Stimulated activated memory B cell treated with anti-CD40 and anti-IgM and Interleukin-4, amounts not matched to agents 10 μg/mL and 1 μg/mL and 100 μg/mL, for 72 hours (primary cell): ENCODE data around the gene PDGFB.

Experiments
- ATAC-seq: fragments of 150-1000 bp; cut with Tn5 transposase; 2 replicates; pipeline ENCODE4 v1.10.0; 2021
- H3K27ac Mint-ChIP-seq: one replicate; pipeline ENCODE4 v1.8.0; 2022; ENCODE audit warnings: mild to moderate bottlenecking, mixed read lengths
- H3K27me3 Mint-ChIP-seq: one replicate; pipeline ENCODE4 v1.8.0; 2022; ENCODE audit warnings: mixed read lengths
- H3K36me3 Mint-ChIP-seq: one replicate; pipeline ENCODE4 v1.8.0; 2022; ENCODE audit warnings: mixed read lengths
- H3K4me1 Mint-ChIP-seq: one replicate; pipeline ENCODE4 v1.8.0; 2022; ENCODE audit warnings: mixed read lengths
- H3K4me3 Mint-ChIP-seq: one replicate; pipeline ENCODE4 v1.8.0; 2022; ENCODE audit warnings: mild to moderate bottlenecking, moderate library complexity, mixed read lengths
- H3K9me3 Mint-ChIP-seq: one replicate; pipeline ENCODE4 v1.8.0; 2022; ENCODE audit warnings: mixed read lengths

Gene PDGFB

DNA sequence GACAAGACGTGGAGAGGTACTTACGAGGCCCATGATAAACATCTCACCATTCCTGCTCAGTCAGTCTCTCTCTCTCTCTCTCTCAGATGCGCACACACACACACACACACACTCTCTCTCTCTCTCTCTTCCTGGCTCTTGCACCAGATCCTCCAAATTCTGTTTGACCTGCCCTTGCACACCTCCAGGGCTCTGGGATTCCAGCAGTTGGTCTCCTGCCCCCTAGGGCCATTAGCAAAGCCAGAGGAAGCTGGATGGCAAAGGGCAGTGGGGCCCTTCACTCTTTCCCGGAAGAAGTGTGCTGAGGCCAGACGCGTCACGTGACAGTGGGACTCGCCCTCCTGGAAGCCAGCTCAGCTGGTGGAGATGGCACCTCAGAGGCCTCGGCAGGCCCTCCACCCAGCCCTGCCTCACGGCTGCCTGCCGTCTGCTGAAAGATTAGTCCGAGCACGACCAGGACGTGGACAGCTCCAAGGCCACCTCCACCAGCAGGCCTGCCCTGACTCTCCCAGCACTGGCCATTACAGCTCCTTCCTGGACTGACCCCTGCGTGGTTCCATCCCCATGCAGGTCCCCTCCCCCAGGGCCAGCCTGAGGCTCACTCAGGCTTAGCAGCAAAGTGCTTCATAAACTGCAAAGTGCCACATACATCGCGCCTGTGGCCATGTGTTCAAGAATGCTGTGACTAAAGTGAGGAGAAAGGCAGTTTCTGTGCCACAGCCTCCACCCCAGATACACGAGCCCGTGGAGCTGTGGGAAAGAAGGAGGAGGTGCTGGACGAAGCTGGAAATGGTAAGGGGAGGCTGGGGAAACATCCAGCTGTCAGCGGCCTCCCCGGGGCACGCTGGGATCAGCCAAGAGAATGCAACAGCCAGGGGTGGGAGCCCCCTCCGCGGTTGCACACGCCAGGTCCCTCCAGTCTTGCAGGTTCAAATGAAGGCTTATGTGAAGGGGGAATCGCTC is 3.7 kb downstream of the PDGFB start:
- peak overlapping the region; percentile 76 for H3K4me3 Mint-ChIP-seq
- H3K4me1 Mint-ChIP-seq: peaks cover 78% of the 10 kb centered on the region
- H3K27ac Mint-ChIP-seq: peak overlapping the region; percentile 56
- H3K9me3 Mint-ChIP-seq: no peaks in the 10 kb centered on the region
- H3K27me3 Mint-ChIP-seq: peaks cover 93% of the 10 kb centered on the region
- no peaks in the 10 kb centered on the region for H3K36me3 Mint-ChIP-seq
- ATAC-seq: no peak

DNA sequence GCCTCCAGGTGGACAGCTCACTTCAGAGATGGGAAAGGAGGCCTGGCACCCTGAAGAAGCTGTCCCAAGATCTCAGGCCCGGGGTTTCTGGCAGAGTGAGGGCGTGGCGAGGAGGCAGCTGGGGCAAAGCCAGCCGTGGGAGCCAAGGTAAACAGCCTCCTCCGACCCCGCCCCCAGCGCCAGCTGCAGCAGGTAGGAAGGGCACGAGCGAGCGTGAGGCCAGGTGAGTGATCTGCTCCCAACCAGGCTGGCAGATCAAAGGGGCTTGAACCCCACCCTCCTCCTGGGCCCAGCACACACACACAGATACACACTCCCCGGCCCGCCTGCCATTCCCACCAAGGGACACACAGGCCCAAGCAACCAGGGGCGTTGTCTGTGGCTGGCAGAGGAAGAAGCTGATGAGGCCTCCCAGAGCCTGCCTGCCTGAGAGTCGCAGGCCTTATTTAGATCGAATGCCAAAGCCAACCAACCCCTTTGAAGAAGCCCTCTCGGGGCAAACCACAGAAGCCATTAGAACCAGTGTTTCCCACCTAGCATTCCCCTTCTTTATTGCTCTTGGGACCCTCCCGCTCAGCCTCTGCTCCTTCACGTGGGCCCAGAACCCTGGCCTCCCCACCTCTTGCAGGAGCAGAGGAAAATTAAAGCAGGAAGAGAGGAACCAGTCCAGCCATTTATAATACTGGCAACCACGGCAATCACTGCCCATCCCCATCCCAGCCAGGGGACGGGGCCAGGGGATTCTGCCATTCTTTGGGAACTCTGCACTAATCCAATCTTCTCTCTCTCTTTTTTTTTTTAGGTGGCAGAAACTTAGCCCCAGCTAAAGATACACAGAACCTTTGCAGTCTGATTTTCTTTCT is 5.0 kb downstream of the PDGFB start:
- H3K9me3 Mint-ChIP-seq: no peaks in the 10 kb centered on the region
- no peak overlapping the region for H3K27ac Mint-ChIP-seq
- no peak for ATAC-seq
- peaks cover 93% of the 10 kb centered on the region for H3K27me3 Mint-ChIP-seq
- no peak overlapping the region for H3K4me3 Mint-ChIP-seq
- H3K36me3 Mint-ChIP-seq: no peaks in the 10 kb centered on the region
- H3K4me1 Mint-ChIP-seq: peaks cover 78% of the 10 kb centered on the region

DNA sequence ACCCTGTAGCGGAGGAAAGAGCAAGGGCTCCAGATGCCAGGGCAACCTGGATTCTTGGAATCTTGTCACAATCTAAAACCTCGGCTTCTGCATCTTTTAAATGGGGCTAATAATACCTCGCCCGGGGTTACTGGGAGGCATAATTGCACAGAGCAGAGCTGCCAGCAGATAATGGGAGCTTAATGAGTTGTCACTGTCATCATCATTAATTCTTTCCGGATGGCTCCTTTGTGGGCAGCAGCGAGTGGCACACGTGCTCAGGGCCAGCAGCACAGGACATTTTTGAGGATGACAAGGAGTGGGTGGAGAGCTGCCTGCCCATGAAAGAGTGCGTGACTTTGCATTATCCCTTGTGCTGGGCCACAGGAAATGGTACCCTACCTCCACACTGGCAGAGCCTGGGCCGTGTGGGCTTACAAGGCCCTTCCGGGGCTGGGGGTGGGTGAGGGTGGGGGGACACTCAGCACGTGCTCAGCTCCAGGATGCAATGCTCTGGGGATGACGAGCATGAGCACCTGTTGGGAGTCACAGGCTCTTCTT is 5.7 kb downstream of the PDGFB start:
- Mint-ChIP-seq H3K36me3 (no peaks in the 10 kb centered on the region), H3K9me3 (no peaks in the 10 kb centered on the region), H3K4me3 (no peak overlapping the region), H3K27me3 (peaks cover 95% of the 10 kb centered on the region), H3K4me1 (peaks cover 82% of the 10 kb centered on the region), H3K27ac (no peak overlapping the region)
- ATAC-seq: no peak

DNA sequence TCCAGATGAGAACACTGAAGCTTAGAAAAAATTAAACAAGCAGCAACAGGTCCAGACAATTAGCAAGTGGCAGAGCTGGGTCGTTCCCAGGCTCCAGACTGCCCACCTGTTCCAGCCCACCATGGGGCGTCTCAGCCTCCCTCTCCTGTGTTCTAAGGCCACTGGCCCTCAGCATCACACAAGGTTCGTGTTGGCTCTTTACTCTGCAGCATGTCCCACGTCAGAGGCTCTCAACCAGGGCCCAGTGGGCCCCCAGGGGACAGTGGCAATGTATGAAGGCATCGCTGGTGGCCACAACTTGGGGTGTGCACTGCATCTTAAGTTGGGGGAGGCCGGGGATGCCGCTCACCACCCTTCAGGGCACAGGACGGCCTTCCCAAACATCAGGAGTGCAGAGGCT is 6.2 kb downstream of the PDGFB start:
- H3K27me3 Mint-ChIP-seq: peaks cover 95% of the 10 kb centered on the region
- H3K36me3 Mint-ChIP-seq: no peaks in the 10 kb centered on the region
- H3K27ac Mint-ChIP-seq: no peak overlapping the region
- no peak for ATAC-seq
- H3K4me1 Mint-ChIP-seq: peaks cover 84% of the 10 kb centered on the region
- H3K9me3 Mint-ChIP-seq: no peaks in the 10 kb centered on the region
- H3K4me3 Mint-ChIP-seq: no peak overlapping the region

DNA sequence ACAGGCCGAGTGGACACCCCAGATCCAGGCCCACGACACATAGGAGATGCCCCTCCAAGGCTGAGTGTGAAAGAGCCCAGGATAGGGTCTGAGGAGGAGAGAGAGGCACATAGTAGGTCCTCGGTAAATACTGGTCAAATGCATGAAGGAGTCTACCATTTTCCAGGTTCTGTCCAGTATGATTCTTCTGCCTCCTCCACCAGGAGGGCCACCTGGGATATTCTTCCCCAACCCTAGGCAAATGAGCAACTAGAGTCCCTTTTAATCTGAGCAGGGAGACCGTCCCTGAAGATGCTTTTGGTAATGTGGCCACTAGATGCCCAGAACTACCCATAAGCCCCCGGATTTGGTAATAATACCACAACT is 6.7 kb downstream of the PDGFB start:
- H3K36me3 Mint-ChIP-seq: no peaks in the 10 kb centered on the region
- no peak for ATAC-seq
- H3K9me3 Mint-ChIP-seq: no peaks in the 10 kb centered on the region
- H3K27me3 Mint-ChIP-seq: peaks cover 95% of the 10 kb centered on the region
- no peak overlapping the region for H3K4me3 Mint-ChIP-seq
- peaks cover 84% of the 10 kb centered on the region for H3K4me1 Mint-ChIP-seq
- no peak overlapping the region for H3K27ac Mint-ChIP-seq

DNA sequence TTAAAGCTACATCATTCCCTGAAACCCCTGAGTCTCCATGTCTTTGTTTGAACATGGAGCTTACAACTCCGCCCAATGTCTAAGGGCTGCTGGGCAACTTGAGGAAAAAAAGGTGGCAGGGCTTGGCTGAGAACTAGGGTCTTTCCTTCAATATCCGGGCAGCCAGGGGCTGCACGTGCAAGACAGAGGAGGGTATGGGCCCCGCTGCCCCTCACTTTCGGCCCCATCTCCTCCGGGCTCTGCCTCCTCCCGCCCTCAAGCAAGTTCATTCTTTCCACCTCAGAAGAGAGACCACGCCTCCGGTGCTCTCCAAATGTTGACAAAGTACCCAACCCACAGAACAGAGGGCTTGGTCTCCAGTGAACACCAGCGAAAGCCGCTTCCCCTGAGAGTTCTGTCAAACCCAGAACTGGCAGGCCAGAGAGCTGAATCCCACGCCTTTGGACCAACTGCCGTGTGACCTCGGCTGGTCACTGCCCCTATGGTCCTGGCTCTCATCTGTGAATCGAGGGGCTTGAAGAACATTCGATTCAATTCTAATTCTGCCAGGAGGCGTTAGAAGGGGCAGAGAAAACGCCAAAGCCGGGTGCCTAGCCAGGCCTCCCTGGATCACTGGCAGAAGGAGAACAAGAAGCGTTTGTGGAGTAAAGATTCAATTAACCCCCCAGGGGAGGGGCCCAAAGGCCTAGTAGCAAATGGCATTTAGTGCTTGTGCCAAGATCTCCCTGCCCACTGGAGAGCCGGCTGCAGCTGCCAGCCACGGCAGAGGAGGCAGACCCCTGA is 7.3 kb downstream of the PDGFB start:
- H3K36me3 Mint-ChIP-seq: no peaks in the 10 kb centered on the region
- H3K4me3 Mint-ChIP-seq: peak overlapping the region; percentile 34
- H3K27me3 Mint-ChIP-seq: peaks cover 95% of the 10 kb centered on the region
- H3K4me1 Mint-ChIP-seq: peaks cover 85% of the 10 kb centered on the region
- H3K27ac Mint-ChIP-seq: no peak overlapping the region
- H3K9me3 Mint-ChIP-seq: no peaks in the 10 kb centered on the region
- peak; percentile 17 for ATAC-seq

DNA sequence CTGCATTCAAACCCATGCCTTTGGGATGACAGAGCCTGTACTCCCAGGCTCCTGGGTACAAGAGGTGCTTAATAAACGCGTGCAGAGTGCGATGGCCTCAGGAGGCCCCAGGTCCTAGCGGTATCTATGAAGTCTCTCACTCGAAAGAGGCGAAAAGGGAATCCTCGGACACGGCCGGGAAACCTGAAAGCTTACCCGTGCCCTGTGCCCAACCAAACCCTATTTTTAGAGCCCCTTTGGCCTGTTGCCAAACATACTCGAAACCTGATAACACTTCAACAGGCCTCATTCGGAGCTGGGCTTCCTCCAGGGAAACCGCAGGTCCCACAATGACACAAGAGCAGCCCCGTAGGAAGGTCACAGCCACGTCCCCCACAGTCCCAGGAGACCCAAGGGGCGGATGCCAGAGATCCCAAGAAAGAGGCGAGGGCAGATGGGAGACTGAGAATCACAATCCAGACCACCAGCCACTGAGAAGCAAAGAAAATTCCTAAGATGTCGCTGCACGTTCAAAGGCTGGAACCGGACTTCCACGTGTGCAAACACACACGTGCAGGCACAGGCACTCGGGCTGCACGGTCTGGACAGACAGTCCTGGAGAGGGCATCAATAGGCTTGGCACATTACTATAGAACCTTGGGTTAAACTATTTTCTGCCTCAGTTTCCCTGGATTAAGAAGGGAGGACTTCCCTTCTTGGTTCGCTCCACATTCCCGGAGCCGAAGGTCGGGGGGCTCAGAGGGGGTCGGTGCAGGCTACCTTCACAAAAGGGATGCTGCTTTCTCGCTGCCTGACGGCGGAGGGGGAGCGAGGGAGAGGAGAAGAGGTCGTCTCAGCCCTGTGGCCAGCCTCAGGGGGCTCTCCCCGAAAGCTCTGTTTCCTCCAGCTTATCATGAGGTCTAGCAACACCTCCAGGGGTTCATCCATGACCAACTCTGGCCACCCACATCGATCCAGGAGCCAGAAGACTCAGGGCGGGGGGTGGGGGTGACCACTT is 8.2 kb downstream of the PDGFB start:
- H3K4me3 Mint-ChIP-seq: peak overlapping the region; percentile 8
- peak; percentile 83 for ATAC-seq
- H3K4me1 Mint-ChIP-seq: peaks cover 81% of the 10 kb centered on the region
- no peaks in the 10 kb centered on the region for H3K9me3 Mint-ChIP-seq
- peaks cover 99% of the 10 kb centered on the region for H3K27me3 Mint-ChIP-seq
- no peaks in the 10 kb centered on the region for H3K36me3 Mint-ChIP-seq
- H3K27ac Mint-ChIP-seq: peak overlapping the region; percentile 7

DNA sequence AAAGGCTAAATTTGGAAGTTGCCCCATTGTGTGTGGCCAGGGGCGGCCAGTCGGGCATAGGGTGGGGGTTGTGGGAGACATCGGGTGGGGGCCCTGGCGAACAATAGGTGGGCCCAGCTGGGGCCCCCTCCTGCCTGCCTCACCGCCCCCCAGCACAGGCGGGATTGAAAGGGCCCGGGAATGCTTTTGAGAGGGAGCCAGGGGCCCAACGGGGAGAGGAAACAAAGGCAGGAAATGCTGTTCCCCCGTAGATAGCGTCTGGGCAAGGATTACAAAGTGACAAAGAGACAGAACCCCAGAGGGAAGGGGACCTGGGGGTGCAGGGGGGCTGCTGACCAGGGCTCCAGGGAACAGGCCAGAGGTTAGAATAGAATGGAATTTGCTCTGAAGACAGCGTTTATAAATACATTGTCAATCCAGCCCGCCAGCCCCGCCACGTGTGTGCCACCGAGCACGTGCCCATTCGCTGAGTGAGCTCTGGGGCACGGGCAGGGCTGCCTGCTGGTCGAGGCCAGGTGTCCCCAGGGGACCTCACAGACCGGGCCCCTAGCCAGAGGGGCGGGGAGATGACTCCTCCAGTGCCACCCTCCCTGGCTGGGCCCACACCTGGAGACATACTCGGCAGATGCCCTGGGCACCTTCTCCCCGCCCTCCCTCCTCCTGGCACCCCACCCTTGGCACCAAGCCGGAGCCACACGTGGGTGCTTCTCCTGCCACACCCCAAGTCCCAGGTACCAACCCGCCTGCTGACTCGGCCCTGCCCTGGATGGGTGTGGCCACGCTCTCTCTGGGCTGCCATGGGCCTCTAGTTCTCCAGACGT is 9.7 kb downstream of the PDGFB start:
- Mint-ChIP-seq H3K36me3 (no peaks in the 10 kb centered on the region), H3K27me3 (peaks cover 100% of the 10 kb centered on the region), H3K9me3 (no peaks in the 10 kb centered on the region), H3K4me1 (peaks cover 77% of the 10 kb centered on the region), H3K4me3 (no peak overlapping the region), H3K27ac (peak overlapping the region; percentile 7)
- peak; percentile 2 for ATAC-seq

DNA sequence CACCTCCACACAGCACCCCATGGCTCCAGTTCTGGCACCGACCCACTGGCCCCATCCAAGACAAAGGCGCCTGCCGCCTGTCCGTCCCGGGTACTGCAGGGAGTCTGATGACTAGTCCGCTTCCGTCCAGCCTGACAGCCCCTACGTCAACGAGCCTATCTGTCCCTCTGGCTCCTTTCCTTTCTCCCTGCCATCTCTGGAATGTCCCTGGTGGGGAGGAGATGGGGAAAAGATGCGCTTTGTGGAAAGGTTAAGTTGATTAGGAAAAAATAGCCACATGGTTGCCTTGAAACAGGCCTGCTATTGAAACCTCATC is 10.4 kb downstream of the PDGFB start:
- Mint-ChIP-seq H3K9me3 (no peaks in the 10 kb centered on the region), H3K27ac (no peak overlapping the region), H3K4me3 (no peak overlapping the region), H3K36me3 (no peaks in the 10 kb centered on the region), H3K27me3 (peaks cover 100% of the 10 kb centered on the region), H3K4me1 (peaks cover 78% of the 10 kb centered on the region)
- ATAC-seq: no peak

DNA sequence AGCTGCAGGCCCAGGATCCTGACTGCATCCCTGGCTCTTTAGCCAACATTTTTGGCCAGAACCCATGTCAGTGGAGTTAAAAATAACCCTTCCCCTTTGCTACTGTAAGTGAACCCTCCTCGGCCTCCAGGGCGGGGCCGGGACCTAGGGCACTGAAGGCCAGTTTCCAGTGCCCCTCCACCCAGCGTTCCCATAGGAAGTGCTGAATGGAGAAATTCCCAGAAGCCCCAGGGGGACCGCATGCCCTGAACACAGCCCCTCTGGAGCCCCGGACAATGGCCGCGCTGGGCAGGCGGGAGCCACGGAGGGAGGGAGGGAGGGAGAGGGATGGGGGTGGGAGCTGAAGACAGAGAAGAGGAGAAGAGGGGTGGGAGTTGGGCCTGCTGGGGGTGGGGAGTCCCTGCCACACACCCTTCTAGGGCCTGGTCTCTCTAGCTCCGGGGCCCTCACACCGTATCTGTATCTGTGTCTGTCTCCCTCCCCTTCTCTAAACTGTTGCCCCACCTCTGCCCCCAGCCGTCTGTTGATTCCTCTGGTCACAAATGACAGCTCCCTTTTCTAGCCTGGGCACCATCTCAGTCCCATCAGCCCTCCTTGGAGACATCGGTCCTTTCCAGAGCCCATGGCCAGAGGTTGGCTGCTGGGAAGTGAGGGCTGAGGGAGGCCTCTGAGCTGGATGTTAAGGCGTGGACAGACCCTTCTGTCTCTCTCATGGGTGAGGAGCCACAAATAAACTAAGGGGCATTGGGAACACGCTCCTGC is 10.9 kb downstream of the PDGFB start:
- H3K9me3 Mint-ChIP-seq: no peaks in the 10 kb centered on the region
- H3K4me1 Mint-ChIP-seq: peaks cover 76% of the 10 kb centered on the region
- H3K36me3 Mint-ChIP-seq: no peaks in the 10 kb centered on the region
- H3K4me3 Mint-ChIP-seq: no peak overlapping the region
- ATAC-seq: no peak
- peak overlapping the region; percentile 69 for H3K27ac Mint-ChIP-seq
- peaks cover 100% of the 10 kb centered on the region for H3K27me3 Mint-ChIP-seq

DNA sequence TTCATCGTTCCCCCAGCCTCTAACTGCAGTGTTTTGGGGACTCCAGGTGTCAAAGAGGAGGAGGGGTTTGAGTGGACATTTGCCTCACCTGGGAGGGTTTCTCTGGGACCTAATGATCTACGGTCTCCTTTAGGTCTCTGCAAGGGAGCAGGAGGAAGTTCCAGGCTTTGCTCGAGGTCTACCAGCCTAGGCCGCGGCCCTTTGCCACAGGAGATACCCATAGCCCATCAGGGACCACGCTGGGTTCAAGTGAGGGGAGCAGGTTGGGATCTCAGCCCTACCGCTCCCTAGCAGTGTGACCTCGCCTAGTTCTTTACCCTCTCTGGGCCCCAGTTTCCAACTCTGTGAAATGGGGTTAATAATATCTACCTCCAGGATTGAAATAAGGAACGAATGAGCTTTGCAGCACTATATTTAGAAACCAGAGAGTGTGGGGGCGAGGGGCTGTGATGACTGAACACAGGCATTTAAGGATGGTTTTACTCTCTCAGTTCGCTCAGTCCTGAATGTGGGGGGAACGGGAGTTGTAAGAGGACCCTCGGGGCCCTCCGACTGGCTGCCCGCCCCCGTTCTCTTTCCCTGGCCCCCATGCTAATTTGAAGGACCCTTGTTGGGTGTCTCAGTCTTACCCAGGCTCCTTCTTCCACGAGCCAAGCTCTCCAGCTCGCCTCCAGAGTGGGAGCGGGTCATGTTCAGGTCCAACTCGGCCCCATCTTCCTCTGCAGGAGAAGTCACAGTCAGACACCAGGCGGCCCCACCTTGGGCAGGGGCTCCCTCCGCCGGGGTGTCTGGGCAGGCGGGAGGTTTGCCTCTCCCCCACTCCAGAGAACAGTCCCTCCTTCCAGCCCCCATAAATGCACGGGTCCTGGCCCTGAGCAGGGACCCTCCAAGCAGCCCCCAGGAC is 11.7 kb downstream of the PDGFB start:
- no peak overlapping the region for H3K4me3 Mint-ChIP-seq
- H3K27me3 Mint-ChIP-seq: peaks cover 96% of the 10 kb centered on the region
- H3K4me1 Mint-ChIP-seq: peaks cover 69% of the 10 kb centered on the region
- no peaks in the 10 kb centered on the region for H3K9me3 Mint-ChIP-seq
- H3K36me3 Mint-ChIP-seq: no peaks in the 10 kb centered on the region
- peak overlapping the region; percentile 69 for H3K27ac Mint-ChIP-seq
- ATAC-seq: no peak

DNA sequence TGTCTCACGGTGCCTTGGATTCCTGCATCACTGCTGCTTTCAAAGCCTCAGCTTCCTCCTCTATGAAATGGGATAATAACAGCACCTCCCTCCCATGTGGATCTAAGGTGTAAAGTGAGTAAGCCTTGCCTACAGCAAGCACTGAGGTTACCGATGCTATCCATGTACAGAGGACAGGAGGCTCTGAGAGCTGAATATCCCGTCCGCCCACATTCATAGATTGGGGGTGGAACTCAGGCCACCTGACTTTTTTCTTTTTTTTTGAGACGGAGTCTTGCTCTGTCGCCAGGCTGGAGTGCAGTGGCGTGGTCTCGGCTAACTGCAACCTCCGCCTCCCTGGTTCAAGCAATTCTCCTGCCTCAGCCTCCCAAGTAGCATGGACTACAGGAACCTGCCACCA is 12.5 kb downstream of the PDGFB start:
- Mint-ChIP-seq H3K4me1 (peaks cover 61% of the 10 kb centered on the region), H3K27me3 (peaks cover 96% of the 10 kb centered on the region), H3K9me3 (no peaks in the 10 kb centered on the region), H3K36me3 (no peaks in the 10 kb centered on the region), H3K4me3 (no peak overlapping the region), H3K27ac (no peak overlapping the region)
- no peak for ATAC-seq
